Measurements from ENCODE around the gene STEAP1B. TPM values are rescaled to one million over a fixed set of nuclear protein-coding genes. Genes with fewer than 3 reads are reported as not detected.

The STEAP1B gene
- total RNA-seq, 4 donors from 2014 or later = 1.6 to 2.2 (median 1.6) TPM

DNA sequence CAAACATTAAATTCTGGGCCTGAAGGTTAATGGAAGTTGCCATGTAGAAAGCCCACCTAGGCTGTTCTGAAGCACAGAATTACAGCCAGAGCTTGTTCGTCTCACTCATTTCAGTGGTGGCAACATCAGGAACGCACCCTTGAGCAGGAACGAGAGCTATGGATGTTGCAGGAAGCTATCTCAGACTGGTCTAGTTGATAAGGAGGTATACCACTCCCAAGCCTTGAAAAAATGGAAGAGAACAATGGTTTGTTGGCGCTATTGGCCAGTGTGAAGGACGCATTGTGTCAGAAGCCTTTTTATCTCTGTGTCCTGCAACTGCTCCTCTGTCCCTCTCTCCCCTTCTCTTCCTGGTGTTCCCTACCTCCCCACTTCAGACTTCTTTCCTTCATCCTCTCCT is 82.1 kb downstream of the STEAP1B start:
- Histone ChIP-seq H3K4me1 (no peaks in the 10 kb centered on the region), H3K36me3 (no peaks in the 10 kb centered on the region), H3K4me3 (no peak overlapping the region), H3K27ac (replicated peaks in 1 of 4) (no peak overlapping the region), H3K9me3 (no peaks in the 10 kb centered on the region), H3K27me3 (peaks cover 0 to 7% (median 0%) of the 10 kb centered on the region in 4 donors)
- TF ChIP-seq EP300 (IDR thresholded peaks at IDR 0.05) = no peak
- no peak for TF ChIP-seq POLR2AphosphoS5 (IDR thresholded peaks at IDR 0.05)
- TF ChIP-seq, protein P1, sequence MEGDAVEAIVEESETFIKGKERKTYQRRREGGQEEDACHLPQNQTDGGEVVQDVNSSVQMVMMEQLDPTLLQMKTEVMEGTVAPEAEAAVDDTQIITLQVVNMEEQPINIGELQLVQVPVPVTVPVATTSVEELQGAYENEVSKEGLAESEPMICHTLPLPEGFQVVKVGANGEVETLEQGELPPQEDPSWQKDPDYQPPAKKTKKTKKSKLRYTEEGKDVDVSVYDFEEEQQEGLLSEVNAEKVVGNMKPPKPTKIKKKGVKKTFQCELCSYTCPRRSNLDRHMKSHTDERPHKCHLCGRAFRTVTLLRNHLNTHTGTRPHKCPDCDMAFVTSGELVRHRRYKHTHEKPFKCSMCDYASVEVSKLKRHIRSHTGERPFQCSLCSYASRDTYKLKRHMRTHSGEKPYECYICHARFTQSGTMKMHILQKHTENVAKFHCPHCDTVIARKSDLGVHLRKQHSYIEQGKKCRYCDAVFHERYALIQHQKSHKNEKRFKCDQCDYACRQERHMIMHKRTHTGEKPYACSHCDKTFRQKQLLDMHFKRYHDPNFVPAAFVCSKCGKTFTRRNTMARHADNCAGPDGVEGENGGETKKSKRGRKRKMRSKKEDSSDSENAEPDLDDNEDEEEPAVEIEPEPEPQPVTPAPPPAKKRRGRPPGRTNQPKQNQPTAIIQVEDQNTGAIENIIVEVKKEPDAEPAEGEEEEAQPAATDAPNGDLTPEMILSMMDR (IDR thresholded peaks at IDR 0.05) = no peak
- no peak for TF ChIP-seq POLR2A (IDR thresholded peaks at IDR 0.05; ENCODE audit: low read depth)
- WGBS = 87% methylated on average over 5 of the region's 5 CpGs
- intact Hi-C loops (cut with DNase I) = no loop called here
- DNase-seq (ENCODE audit: extremely low spot score) = peak; percentile 83

DNA sequence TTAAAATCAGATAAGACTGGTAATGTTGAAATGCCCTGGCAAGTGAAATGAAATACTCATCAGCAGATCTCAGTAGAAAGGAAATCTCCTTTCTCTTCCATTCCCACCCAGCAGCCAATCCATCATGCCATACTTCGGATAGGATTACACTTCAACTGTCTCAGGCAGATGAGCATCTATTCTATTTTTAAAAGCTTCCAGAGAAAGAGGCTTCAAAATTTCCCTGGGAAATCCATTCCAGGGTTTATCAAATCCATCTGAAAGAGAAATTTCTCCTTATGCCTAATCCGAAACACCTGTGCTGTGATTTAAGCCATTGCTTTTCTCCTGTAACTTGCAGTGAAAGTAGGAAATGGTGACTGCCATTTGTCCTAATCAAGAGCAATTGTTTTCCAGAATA is 82.6 kb downstream of the STEAP1B start:
- Histone ChIP-seq H3K36me3 (no peaks in the 10 kb centered on the region), H3K4me3 (no peak overlapping the region), H3K27me3 (peaks cover 0 to 7% (median 0%) of the 10 kb centered on the region in 4 donors), H3K4me1 (no peaks in the 10 kb centered on the region), H3K9me3 (no peaks in the 10 kb centered on the region), H3K27ac (replicated peaks in 1 of 4) (no peak overlapping the region)
- whole genome bisulfite sequencing = 78% methylated on average over 2 of the region's 2 CpGs
- no peak for DNase-seq (ENCODE audit: extremely low spot score)
- intact Hi-C loops (cut with DNase I) = no loop called here
- TF ChIP-seq POLR2AphosphoS5 (IDR thresholded peaks at IDR 0.05) = no peak
- TF ChIP-seq, protein P1 (IDR thresholded peaks at IDR 0.05) = no peak
- no peak for TF ChIP-seq EP300 (IDR thresholded peaks at IDR 0.05)

DNA sequence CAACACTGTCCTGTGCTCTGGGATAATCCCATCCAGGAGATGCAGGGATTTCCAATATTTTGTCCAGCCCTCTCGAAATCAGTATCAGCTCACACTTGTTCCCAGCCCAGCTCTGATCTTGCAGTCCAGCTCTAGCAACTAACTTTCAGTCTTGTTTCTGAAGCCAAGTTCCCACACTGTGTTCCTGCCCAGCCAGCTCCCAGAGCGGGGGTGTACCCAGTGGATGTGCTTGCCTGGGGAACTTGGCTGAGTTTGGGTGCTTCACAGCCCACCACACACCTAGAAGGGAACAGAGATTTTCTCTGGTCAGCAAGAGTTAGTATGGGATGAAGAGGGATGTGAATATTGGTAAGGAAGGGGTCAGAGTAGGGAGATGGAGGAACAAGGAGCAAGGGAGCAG is 85.6 kb downstream of the STEAP1B start:
- H3K4me1 ChIP-seq = no peaks in the 10 kb centered on the region
- intact Hi-C loops (cut with DNase I) = no loop called here
- no peaks in the 10 kb centered on the region for H3K9me3 ChIP-seq
- no peaks in the 10 kb centered on the region for H3K36me3 ChIP-seq
- TF ChIP-seq, protein P1 (IDR thresholded peaks at IDR 0.05) = no peak
- TF ChIP-seq POLR2AphosphoS5 (IDR thresholded peaks at IDR 0.05) = no peak
- no peak for TF ChIP-seq EP300 (IDR thresholded peaks at IDR 0.05)
- TF ChIP-seq POLR2A (IDR thresholded peaks at IDR 0.05; ENCODE audit: low read depth) = no peak
- H3K27ac ChIP-seq (replicated peaks in 1 of 4) = no peak overlapping the region
- DNase-seq (ENCODE audit: extremely low spot score) = no peak
- peaks cover 0 to 7% (median 0%) of the 10 kb centered on the region in 4 donors for H3K27me3 ChIP-seq
- WGBS = 95% methylated on average over 2 of the region's 2 CpGs
- H3K4me3 ChIP-seq = no peak overlapping the region

DNA sequence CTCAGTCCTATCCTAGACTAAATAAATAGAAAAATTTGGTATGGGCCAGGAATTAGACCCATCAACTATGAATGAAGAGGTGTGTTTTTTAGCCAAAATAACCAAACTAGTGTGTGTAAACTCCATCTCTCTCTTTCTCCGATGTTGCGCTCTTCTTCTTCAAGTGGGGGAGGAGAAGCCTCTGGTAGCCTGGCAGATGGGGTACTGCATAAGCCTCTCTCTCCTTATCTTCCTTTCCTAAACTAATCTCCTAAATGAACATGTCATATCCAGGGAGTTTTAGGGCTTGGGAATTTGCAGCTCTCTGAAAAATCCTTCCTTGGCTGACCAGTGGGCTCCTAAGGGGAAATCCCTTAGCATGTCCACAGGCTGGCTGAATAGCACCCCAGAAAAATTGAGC is 86.8 kb downstream of the STEAP1B start:
- 96% methylated on average over 2 of the region's 2 CpGs for WGBS
- Histone ChIP-seq H3K4me3 (no peak overlapping the region), H3K27ac (replicated peaks in 1 of 4) (no peak overlapping the region), H3K4me1 (no peaks in the 10 kb centered on the region), H3K9me3 (no peaks in the 10 kb centered on the region), H3K27me3 (peaks cover 0 to 4% (median 0%) of the 10 kb centered on the region in 4 donors), H3K36me3 (no peaks in the 10 kb centered on the region)
- no peak for DNase-seq (ENCODE audit: extremely low spot score)
- TF ChIP-seq POLR2A (IDR thresholded peaks at IDR 0.05; ENCODE audit: low read depth) (no peak), POLR2AphosphoS5 (IDR thresholded peaks at IDR 0.05) (no peak)
- TF ChIP-seq, protein P1 (IDR thresholded peaks at IDR 0.05) = no peak
- intact Hi-C loops (cut with DNase I) = no loop called here

DNA sequence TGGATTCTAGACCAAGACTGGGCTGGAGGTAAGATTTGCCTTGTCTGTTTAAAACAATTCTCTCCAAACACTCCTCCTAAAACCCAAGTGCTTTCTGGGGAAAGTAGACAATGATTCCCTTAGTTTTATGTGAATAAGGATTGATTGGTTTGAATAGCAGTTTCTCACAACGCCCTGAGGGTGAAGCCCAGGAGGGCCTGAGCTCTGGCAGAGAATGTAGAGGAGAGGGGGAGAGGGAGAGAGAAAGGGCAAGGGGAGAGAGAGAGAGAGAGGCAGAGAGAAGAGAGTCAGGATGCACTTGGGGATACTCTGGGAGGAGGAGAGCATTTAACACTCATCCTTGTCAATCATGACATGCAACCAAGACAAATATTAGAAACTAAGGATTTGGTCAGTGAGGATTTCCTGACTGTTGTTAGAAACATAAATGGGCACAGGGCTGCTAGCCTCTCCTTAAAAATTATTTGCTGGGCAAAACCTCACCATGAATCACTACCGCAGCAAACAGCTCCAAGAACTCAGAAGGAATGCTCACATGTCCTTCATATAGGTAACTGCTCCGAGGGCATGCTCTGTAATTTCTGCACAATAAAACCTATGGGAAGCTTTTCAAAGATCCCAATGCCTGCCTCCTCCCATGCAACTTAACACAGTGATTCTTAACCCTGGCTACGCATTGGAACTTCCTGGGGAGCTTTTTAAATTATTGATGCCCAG is 87.9 kb downstream of the STEAP1B start:
- H3K36me3 ChIP-seq = no peaks in the 10 kb centered on the region
- H3K27me3 ChIP-seq = no peaks in the 10 kb centered on the region
- TF ChIP-seq POLR2AphosphoS5 (IDR thresholded peaks at IDR 0.05) (no peak), POLR2A (IDR thresholded peaks at IDR 0.05; ENCODE audit: low read depth) (no peak), EP300 (IDR thresholded peaks at IDR 0.05) (no peak)
- TF ChIP-seq, protein P1 (IDR thresholded peaks at IDR 0.05) = no peak
- no peak for DNase-seq (ENCODE audit: extremely low spot score)
- no peak overlapping the region for H3K27ac ChIP-seq (replicated peaks in 1 of 4)
- WGBS = 82% methylated on average over 4 of the region's 4 CpGs
- intact Hi-C loops (cut with DNase I) = no loop called here
- H3K4me3 ChIP-seq = no peak overlapping the region
- H3K9me3 ChIP-seq = no peaks in the 10 kb centered on the region
- no peaks in the 10 kb centered on the region for H3K4me1 ChIP-seq

Data from esophagus muscularis mucosa (tissue), 4 donors.